Lower leg skin (tissue), 4 donors: ENCODE measurements around the gene ANO6. TPM values are rescaled to one million over a fixed set of nuclear protein-coding genes. Genes with fewer than 3 reads are reported as not detected.

Source experiments
- DNase-seq, 2 donors: peaks; one replicate each; pipeline ENCODE4 v3.0.0-alpha.2; 2019; ENCODE audit warnings: low spot score in 2 of 2
- H3K4me3 ChIP-seq: fragments of 200-600 bp; sonication (generic); 2 replicates; pipeline ENCODE4 v1.5.1; 2017; ENCODE audit warnings: mild to moderate bottlenecking, low read depth; ENCODE audit not compliant: poor library complexity, severe bottlenecking
- CTCF ChIP-seq, 3 donors: fragments of 450-650 bp; IDR thresholded peaks; one replicate each; pipeline ENCODE4 v1.5.1; 2016; ENCODE audit warnings: antibody characterized with exemption in 3 of 3, mild to moderate bottlenecking in 3 of 3, moderate library complexity in 2 of 3
- POLR2A ChIP-seq, 2 donors: fragments of 450-650 bp; IDR thresholded peaks; one replicate each; pipeline ENCODE4 v1.6.1; 2016 to 2017; ENCODE audit warnings: antibody characterized with exemption in 2 of 2, mild to moderate bottlenecking in 1 of 2, moderate library complexity in 1 of 2
- WGBS, 2 donors: methylation state at CpG; one replicate each; pipeline ENCODE4 v1.1.5; 2018; 5-methylcytosine and 5-hydroxymethylcytosine counted together
- intact Hi-C: fragments of 100-400 bp; cut with DNase I; formaldehyde crosslinking; loops from one replicate; pipeline ENCODE4 v1.15.0; 2023; ENCODE audit warnings: low total_unique reads
- total RNA-seq, 4 donors: library from RNA; depleted of rRNA; stranded (reverse); fragments of >200 nt; gene quantifications; one replicate each; pipeline ENCODE4 v1.1.0, GENCODE V29; 2016

The ANO6 gene
- total RNA-seq, 4 donors from 2014 or later = 36.3 to 41.1 (median 38.9) TPM

- intact Hi-C loops = no loop called here
- no peak for DNase-seq
- WGBS, 2 donors = 79 to 89% methylated on average over 3 of the region's 3 CpGs
- TF ChIP-seq CTCF (IDR thresholded peaks at IDR 0.05) (no peak), POLR2A (IDR thresholded peaks at IDR 0.05) (no peak)
- no peak overlapping the region for H3K4me3 ChIP-seq
Observed at GRCh38 chr12:45270951-45271350, 55.1 kb downstream of the ANO6 start.

GRCh38 chr12:45273717-45274271, 57.9 kb downstream of the ANO6 start:
- WGBS, 2 donors = 7 to 14% methylated on average over 1 of the region's 1 CpG
- TF ChIP-seq POLR2A (IDR thresholded peaks at IDR 0.05) (no peak), CTCF (IDR thresholded peaks at IDR 0.05) (no peak)
- DNase-seq = peak in 1 of 2 donors; percentile 58
- no peak overlapping the region for H3K4me3 ChIP-seq
- intact Hi-C loops = no loop called here

- DNase-seq = no peak
- intact Hi-C loops = no loop called here
- H3K4me3 ChIP-seq = no peak overlapping the region
- no peak for TF ChIP-seq CTCF (IDR thresholded peaks at IDR 0.05)
- no peak for TF ChIP-seq POLR2A (IDR thresholded peaks at IDR 0.05)
- WGBS, 2 donors = 66 to 70% methylated on average over 5 of the region's 5 CpGs
Observed at GRCh38 chr12:45276154-45276755, 60.4 kb downstream of the ANO6 start.

GRCh38 chr12:45278447-45278846, 62.6 kb downstream of the ANO6 start:
- intact Hi-C loops = no loop called here
- no peak for DNase-seq
- 0 to 78% methylated on average over 1 of the region's 1 CpG for WGBS, 2 donors
- H3K4me3 ChIP-seq = no peak overlapping the region
- TF ChIP-seq POLR2A (IDR thresholded peaks at IDR 0.05) = no peak
- TF ChIP-seq CTCF (IDR thresholded peaks at IDR 0.05) = no peak

GRCh38 chr12:45279931-45280830, 64.3 kb downstream of the ANO6 start:
- 79 to 82% methylated on average over 4 of the region's 4 CpGs for WGBS, 2 donors

More at GRCh38 chr12:45279931-45280830, 64.3 kb downstream of the ANO6 start:
- intact Hi-C loops = no loop called here
- H3K4me3 ChIP-seq = no peak overlapping the region
- TF ChIP-seq POLR2A (IDR thresholded peaks at IDR 0.05) (no peak), CTCF (IDR thresholded peaks at IDR 0.05) (no peak)
- no peak for DNase-seq
